Kidney tubule cell (primary cell): ENCODE data around the gene NUP37.

Experiments used
- DNase-seq: peaks from one replicate; pipeline ENCODE4 v3.0.0-alpha.2; 2018; ENCODE audit warnings: low spot score

The NUP37 gene

GRCh38 chr12:102026728-102027127 lies 93.2 kb downstream of the NUP37 start:
- no peak for DNase-seq

GRCh38 chr12:102024765-102025164 lies 95.1 kb downstream of the NUP37 start:
- no peak for DNase-seq

DNA sequence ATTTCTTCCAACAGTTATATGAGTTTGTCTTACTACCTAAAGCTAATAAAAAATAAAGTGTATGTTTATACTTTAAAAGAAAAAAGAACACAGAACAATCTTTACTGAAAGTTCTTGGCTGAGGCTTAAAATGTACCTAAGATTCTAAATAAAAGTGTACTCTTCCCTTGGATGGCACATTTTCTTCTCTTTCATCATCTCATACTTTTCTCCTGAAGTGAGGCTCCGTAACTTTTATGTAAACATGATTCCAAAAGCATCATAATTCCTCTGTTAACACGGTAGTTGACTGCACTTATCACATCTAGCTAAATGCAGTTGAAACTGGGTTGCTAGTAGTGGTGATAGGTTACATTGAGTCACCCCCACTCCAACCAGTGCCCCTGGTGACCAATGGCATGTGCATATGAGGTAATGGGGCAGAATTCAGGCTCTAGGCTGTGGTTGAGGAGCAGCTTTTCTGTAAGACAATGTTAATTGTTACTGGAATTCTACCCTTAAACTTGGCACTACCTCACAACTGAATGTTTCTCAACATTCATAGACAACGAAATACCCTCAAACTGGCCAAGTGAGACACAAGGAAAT lies 96.5 kb downstream of the NUP37 start:
- DNase-seq, result peak; percentile 81
